GM21526 (cell line): ENCODE results near the gene PCDHGA6.
"Not testable (repeated sequence)": the region's sequence is repeated elsewhere in the genome, so short reads cannot be mapped to it uniquely, and the experiment has no call there.

Source experiments
- ATAC-seq: cut with Tn5 transposase; IDR thresholded peaks from one replicate; pipeline ENCODE4 v1.9.1; 2021; ENCODE audit warnings: moderate library complexity; ENCODE audit not compliant: unreplicated experiment, low FRiP score

PCDHGA6 gene

DNA sequence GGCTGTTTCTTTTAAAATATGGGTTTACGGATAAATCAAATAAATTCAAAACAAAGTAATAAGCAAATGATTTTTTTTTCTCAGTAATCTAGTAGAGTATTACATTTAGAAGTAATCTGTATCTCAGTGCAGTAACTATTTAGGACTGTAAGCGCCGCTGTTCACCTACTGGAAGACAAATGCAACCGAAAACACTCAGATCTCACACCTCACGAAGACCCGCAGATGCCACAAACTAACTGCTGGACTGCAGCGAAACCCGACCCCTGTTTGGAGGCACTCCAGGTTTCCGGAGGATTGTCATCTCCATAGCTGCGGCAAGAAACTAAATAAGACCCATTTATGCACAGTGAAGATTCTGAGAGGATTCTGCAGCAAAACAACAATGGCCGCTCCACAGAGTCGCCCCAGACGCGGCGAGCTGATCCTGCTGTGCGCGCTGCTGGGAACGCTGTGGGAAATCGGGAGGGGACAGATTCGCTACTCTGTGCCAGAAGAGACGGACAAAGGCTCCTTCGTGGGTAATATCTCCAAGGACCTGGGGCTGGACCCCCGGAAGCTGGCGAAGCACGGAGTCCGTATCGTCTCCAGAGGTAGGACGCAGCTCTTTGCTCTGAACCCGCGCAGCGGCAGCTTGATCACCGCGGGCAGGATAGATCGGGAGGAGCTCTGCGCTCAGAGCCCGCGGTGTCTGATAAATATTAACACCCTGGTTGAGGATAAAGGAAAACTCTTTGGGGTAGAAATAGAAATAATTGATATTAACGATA, 18.9 kb downstream of the PCDHGA6 start, which contains the start of gene PCDHGA8:
Gene PCDHGA8, plus strand, starts transcription at position 205 of the 770 bp plus-strand sequence. Its CDS starts 181 bp downstream, at position 386.
- ATAC-seq: no peak

DNA sequence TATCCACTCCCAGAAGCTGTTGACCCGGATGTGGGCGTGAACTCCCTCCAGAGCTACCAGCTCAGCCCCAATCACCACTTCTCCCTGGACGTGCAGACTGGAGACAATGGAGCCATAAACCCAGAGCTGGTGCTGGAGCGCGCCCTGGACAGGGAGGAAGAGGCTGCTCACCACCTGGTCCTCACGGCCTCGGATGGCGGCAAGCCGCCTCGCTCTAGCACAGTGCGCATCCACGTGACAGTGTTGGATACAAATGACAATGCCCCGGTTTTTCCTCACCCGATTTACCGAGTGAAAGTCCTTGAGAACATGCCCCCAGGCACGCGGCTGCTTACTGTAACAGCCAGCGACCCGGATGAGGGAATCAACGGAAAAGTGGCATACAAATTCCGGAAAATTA, 19.6 kb downstream of the PCDHGA6 start:
- no peak for ATAC-seq

DNA sequence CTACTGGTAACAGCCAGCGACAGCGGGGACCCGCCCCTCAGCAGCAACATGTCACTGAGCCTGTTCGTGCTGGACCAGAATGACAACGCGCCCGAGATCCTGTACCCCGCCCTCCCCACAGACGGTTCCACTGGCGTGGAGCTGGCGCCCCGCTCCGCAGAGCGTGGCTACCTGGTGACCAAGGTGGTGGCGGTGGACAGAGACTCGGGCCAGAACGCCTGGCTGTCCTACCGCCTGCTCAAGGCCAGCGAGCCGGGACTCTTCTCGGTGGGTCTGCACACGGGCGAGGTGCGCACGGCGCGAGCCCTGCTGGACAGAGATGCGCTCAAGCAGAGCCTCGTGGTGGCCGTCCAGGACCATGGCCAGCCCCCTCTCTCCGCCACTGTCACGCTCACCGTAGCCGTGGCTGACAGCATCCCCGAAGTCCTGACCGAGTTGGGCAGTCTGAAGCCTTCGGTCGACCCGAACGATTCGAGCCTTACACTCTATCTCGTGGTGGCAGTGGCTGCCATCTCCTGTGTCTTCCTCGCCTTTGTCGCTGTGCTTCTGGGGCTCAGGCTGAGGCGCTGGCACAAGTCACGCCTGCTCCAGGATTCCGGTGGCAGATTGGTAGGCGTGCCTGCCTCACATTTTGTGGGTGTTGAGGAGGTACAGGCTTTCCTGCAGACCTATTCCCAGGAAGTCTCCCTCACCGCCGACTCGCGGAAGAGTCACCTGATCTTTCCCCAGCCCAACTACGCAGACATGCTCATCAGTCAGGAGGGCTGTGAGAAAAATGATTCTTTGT, 20.9 kb downstream of the PCDHGA6 start:
- ATAC-seq: not testable (repeated sequence)

DNA sequence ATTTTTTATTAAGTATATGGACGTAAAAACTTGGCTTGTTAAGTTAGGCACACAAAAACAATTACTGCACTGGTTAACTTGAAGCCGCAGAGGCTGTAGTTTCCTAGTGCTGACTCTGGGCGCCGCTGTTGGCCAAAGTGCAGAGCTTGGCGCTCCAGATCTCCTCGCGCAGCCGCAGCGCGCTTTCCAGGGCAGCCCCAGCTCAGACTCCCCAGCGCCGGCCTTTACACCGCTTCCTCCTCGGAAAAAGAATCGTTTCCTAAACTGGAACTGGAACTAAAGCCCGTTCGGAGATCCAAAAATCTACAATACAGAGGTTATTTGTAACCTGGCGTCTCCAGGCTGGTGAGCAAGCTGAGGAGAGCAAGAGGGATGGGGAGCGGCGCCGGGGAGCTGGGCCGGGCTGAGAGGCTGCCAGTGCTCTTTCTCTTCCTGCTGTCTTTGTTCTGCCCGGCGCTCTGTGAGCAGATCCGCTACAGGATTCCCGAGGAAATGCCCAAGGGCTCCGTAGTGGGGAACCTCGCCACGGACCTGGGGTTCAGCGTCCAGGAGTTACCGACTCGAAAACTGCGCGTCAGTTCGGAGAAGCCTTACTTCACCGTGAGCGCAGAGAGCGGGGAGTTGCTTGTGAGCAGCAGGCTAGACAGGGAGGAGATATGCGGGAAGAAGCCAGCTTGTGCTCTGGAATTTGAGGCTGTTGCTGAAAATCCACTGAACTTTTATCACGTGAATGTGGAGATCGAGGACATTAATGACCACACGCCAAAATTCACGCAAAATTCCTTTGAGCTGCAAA, 24.3 kb downstream of the PCDHGA6 start, which contains the start of gene PCDHGB5:
Gene PCDHGB5, plus strand, starts transcription at position 192 of the 796 bp plus-strand sequence. Its CDS starts 181 bp downstream, at position 373.
- peak; percentile 93 for ATAC-seq

DNA sequence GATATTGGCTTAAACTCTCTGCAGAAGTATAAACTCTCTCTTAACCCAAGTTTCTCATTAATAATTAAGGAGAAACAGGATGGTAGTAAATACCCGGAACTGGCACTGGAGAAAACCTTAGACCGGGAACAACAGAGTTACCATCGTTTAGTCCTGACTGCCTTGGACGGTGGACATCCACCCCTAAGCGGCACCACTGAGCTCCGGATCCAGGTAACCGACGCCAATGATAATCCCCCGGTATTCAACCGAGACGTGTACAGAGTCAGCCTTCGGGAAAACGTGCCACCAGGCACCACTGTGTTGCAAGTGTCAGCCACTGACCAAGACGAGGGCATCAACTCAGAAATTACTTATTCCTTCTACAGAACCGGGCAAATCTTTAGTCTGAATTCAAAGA, 24.9 kb downstream of the PCDHGA6 start:
- ATAC-seq: no peak

DNA sequence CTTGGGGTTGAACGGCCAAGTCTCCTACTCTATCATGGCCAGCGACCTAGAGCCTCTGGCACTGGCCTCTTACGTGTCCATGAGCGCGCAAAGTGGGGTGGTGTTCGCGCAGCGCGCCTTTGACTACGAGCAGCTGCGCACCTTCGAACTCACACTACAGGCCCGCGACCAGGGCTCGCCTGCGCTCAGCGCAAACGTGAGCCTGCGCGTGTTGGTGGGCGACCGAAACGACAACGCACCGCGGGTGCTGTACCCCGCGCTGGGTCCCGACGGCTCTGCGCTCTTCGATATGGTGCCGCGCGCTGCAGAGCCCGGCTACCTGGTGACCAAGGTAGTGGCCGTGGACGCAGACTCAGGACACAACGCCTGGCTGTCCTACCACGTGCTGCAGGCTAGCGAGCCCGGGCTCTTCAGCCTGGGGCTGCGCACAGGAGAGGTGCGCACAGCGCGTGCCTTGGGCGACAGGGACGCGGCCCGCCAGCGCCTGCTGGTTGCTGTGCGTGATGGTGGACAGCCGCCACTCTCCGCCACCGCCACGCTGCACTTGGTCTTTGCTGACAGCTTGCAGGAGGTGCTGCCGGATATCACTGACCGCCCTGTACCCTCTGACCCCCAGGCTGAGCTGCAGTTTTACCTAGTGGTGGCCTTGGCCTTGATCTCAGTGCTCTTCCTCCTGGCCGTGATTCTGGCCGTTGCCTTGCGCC, 26.0 kb downstream of the PCDHGA6 start:
- no peak for ATAC-seq

DNA sequence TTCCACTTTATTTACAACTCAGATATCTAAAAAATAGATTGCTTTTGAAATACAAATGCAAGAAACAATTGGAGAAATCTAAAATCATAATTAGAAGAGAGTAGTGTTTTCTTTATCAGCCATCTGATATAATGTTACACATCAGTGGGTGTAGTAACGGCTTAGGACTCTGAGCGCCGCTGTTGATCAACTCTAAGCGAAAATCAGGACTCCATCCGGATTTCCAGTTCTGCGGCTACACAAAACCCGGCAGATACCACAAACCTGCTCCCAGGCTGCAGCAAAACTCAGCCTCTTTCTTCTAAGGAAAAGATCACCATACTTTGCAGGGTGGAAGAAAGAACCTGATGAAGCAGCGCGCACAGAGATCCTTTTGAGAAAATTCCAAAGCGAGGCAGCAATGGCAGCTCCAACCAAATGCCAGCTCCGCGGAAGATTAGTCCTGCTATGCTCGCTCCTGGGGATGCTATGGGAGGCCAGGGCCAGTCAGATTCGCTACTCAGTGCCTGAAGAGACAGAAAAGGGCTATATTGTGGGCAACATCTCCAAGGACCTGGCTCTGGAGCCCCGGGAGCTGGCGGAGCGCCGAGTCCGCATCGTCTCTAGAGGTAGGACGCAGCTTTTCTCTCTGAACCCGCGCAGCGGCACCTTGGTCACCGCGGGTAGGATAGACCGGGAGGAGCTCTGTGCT, 29.0 kb downstream of the PCDHGA6 start, which contains the start of gene PCDHGA9:
Gene PCDHGA9, plus strand, starts transcription at position 226 of the 691 bp plus-strand sequence. Its CDS starts 175 bp downstream, at position 401.
- no peak for ATAC-seq

DNA sequence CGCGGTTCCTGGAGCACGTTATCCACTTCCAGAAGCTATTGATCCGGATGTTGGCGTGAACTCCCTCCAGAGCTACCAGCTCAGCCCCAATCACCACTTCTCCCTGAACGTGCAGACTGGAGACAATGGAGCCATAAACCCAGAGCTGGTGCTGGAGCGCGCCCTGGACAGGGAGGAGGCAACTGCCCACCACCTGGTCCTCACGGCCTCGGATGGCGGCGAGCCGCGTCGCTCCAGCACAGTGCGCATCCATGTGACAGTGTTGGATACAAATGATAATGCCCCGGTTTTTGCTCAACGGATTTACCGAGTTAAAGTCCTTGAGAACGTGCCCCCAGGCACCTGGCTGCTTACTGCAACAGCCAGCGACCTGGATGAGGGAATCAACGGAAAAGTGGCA, 29.7 kb downstream of the PCDHGA6 start:
- ATAC-seq: no peak

DNA sequence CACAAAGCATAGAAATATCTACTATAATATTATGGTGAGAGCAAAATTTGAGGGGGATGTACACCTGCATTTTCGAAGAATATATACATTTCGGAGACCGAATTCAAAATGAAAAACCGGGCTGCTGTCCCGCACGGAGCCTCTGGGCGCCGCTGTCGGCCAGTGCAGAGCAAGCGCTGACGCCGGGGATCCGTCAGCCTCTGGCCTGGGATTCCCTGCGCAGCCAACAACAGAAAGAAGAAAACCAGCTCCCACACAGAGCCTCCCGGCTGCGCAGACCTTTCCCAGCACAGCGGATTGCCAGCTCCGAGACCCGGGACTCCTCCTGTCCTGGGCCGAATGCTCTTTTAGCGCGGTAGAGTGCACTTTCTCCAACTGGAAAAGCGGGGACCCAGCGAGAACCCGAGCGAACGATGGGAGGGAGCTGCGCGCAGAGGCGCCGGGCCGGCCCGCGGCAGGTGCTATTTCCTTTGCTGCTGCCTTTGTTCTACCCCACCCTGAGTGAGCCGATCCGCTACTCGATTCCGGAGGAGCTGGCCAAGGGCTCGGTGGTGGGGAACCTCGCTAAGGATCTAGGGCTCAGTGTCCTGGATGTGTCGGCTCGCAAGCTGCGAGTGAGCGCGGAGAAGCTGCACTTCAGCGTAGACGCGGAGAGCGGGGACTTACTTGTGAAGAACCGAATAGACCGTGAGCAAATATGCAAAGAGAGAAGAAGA, 34.3 kb downstream of the PCDHGA6 start, which contains the start of gene PCDHGB6:
Gene PCDHGB6, plus strand, starts transcription at position 232 of the 716 bp plus-strand sequence. Its CDS starts 182 bp downstream, at position 414.
- ATAC-seq: peak; percentile 75

DNA sequence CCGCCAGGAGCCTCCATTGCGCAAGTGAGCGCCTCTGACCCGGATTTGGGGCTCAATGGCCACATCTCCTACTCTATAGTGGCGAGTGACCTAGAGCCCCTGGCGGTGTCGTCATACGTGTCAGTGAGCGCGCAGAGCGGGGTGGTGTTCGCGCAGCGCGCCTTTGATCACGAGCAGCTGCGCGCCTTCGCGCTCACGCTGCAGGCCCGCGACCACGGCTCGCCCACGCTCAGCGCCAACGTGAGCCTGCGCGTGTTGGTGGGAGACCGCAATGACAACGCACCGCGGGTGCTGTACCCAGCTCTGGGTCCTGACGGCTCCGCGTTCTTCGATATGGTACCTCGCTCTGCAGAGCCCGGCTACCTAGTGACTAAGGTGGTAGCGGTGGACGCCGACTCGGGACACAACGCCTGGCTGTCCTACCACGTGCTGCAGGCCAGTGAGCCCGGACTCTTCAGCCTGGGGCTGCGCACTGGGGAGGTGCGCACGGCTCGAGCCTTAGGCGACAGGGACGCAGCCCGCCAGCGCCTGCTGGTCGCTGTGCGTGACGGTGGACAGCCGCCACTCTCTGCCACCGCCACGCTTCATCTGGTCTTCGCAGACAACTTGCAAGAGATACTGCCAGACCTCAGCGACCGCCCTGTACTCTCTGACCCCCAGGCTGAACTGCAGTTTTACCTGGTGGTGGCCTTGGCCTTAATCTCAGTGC, 36.1 kb downstream of the PCDHGA6 start:
- ATAC-seq: no peak

DNA sequence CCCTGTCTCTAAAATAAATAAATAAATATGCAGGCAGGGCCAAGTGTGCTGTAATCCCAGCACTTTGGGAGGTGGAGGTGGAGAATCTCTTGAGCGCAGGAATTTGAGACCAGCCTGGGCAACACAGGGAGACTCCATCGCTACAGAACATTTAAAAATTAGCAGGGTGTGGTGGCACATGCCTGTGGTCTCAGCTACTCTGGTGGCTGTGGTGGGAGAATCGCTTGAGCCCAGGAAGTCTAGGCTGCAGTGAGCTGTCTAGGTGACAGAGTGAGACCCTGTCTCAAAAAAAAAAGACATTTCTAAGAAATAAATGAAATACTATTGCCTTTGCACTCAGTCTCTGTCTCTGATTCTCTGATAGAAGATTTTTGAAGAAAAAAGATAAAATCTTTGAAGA, 37.9 kb downstream of the PCDHGA6 start:
- no peak for ATAC-seq

DNA sequence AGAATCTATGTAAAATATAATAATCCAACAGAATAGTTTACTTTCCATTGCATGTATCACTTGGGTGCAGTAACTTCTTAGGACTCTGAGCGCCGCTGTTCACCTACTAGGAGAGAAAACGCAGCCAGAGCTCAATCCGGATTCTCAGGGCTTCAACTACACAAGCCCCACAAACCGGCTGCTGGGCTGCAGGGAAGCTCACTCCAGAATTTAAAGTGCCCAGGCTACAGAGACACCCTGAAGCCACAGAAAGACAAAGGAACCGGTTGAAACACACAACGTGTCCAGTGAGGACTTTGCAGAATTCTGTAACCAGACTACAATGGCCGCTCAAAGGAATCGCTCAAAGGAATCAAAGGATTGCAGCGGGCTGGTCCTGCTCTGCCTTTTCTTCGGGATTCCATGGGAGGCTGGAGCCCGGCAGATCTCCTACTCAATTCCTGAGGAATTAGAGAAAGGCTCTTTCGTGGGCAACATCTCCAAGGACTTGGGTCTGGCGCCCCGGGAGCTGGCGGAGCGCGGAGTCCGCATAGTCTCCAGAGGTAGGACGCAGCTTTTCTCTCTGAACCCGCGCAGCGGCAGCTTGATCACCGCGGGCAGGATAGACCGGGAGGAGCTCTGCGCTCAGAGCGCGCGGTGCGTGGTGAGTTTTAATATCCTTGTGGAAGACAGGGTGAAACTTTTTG, 39.3 kb downstream of the PCDHGA6 start, which contains the start of gene PCDHGA10:
Gene PCDHGA10, plus strand, starts transcription at position 134 of the 686 bp plus-strand sequence. Its CDS starts 189 bp downstream, at position 323.
- ATAC-seq: peak; percentile 84

DNA sequence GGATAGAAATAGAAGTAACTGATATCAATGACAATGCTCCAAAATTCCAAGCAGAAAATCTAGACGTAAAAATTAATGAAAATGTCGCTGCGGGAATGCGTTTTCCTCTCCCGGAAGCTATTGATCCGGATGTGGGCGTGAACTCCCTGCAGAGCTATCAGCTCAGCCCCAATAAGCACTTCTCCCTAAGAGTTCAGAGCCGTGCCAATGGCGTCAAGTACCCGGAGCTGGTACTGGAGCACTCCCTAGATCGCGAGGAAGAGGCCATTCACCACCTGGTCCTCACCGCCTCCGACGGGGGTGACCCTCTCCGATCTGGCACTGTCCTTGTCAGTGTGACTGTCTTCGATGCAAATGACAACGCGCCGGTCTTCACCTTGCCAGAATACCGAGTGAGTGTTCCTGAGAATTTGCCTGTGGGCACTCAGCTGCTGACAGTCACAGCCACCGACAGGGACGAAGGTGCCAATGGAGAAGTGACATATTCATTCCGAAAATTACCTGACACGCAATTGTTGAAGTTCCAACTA, 39.9 kb downstream of the PCDHGA6 start:
- no peak for ATAC-seq

DNA sequence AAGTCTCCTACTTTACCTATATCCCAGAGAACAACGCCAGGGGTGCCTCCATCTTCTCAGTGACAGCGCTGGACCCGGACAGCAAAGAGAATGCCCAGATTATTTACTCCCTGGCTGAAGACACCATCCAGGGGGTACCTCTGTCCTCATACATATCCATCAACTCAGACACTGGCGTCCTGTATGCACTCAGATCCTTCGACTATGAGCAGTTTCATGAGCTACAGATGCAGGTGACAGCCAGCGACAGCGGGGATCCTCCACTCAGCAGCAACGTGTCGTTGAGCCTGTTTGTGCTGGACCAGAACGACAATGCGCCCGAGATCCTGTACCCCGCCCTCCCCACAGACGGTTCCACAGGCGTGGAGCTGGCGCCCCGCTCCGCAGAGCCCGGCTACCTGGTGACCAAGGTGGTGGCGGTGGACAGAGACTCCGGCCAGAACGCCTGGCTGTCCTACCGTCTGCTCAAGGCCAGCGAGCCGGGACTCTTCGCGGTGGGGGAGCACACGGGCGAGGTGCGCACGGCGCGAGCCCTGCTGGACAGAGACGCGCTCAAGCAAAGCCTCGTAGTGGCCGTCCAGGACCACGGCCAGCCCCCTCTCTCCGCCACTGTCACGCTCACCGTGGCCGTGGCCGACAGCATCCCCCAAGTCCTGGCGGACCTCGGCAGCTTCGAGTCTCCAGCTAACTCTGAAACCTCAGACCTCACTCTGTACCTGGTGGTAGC, 41.0 kb downstream of the PCDHGA6 start:
- ATAC-seq: not testable (repeated sequence)

DNA sequence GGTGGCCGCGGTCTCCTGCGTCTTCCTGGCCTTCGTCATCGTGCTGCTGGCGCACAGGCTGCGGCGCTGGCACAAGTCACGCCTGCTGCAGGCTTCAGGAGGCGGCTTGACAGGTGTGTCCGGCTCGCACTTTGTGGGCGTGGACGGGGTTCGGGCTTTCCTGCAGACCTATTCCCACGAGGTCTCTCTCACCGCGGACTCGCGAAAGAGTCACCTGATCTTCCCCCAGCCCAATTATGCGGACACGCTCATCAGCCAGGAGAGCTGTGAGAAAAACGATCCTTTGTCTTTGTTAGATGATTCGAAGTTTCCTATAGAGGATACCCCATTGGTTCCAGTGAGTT, 41.6 kb downstream of the PCDHGA6 start:
- ATAC-seq: not testable (repeated sequence)

DNA sequence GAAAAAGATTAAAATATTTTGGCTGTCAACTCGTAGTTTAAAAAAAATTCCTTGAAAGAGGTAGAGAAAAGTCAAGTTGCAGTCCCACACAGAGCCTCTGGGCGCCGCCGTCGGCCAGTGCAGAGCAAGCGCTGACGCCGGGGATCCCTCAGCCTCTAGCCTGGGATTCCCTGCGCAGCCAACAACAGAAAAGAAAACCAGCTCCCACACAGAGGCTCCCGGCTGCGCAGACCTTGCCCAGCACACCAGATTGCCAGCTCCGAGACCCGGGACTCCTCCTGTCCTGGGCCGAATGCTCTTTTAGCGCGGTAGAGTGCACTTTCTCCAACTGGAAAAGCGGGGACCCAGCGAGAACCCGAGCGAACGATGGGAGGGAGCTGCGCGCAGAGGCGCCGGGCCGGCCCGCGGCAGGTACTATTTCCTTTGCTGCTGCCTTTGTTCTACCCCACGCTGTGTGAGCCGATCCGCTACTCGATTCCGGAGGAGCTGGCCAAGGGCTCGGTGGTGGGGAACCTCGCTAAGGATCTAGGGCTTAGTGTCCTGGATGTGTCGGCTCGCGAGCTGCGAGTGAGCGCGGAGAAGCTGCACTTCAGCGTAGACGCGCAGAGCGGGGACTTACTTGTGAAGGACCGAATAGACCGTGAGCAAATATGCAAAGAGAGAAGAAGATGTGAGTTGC, 43.9 kb downstream of the PCDHGA6 start, which contains the start of gene PCDHGB7:
Gene PCDHGB7, plus strand, starts transcription at position 184 of the 679 bp plus-strand sequence. Its CDS starts 183 bp downstream, at position 367.
- ATAC-seq: peak; percentile 38
